GM12864 (cell line): ENCODE data around the gene MTHFD1L.

Experiments
- DNase-seq: peaks from one replicate; pipeline ENCODE4 v3.0.0-alpha.2; 2011; ENCODE audit warnings: low read depth
- H3K4me3 ChIP-seq: 2 replicates; pipeline ENCODE4 v1.5.1; 2011; ENCODE audit warnings: mild to moderate bottlenecking, low read depth, low read length, control low read depth
- CTCF ChIP-seq: IDR thresholded peaks from 2 replicates; pipeline ENCODE4 v1.5.1; 2011; ENCODE audit warnings: low read depth, mild to moderate bottlenecking, moderate library complexity, low read length, control low read depth, inconsistent platforms; ENCODE audit errors: missing control alignments

Gene MTHFD1L

GRCh38 chr6:150878347-150879213 is 13.1 kb downstream of the MTHFD1L start:
- no peak overlapping the region for H3K4me3 ChIP-seq
- no peak for TF ChIP-seq CTCF
- no peak for DNase-seq

GRCh38 chr6:150880336-150880735 is 14.8 kb downstream of the MTHFD1L start:
- TF ChIP-seq CTCF = no peak
- H3K4me3 ChIP-seq = no peak overlapping the region
- DNase-seq = no peak

- TF ChIP-seq CTCF = no peak
- no peak overlapping the region for H3K4me3 ChIP-seq
- no peak for DNase-seq
These were observed 16.5 kb downstream of the MTHFD1L start for GRCh38 chr6:150881911-150882481.

- H3K4me3 ChIP-seq = no peak overlapping the region
- TF ChIP-seq CTCF = no peak
- no peak for DNase-seq
These were observed 18.0 kb downstream of the MTHFD1L start for GRCh38 chr6:150883521-150883920.

- no peak overlapping the region for H3K4me3 ChIP-seq
- no peak for TF ChIP-seq CTCF
- DNase-seq = no peak
These were observed 20.7 kb downstream of the MTHFD1L start for GRCh38 chr6:150886155-150886554.

- H3K4me3 ChIP-seq = no peak overlapping the region
- TF ChIP-seq CTCF = no peak
- DNase-seq = no peak
These were observed 22.6 kb downstream of the MTHFD1L start for GRCh38 chr6:150887978-150888563.
